KMS-11 (cell line): ENCODE results near the gene EFL1.

ENCODE experiments used
- H2AFZ ChIP-seq: fragments of 200-600 bp; sonication (generic); 2 replicates; pipeline ENCODE4 v1.6.1; 2016; ENCODE audit warnings: antibody characterized with exemption, mixed run types, low read depth
- H3K27ac ChIP-seq: fragments of 200-600 bp; sonication (generic); 2 replicates; pipeline ENCODE4 v1.6.1; 2016; ENCODE audit warnings: mild to moderate bottlenecking, mixed run types
- H3K27me3 ChIP-seq: fragments of 200-600 bp; sonication (generic); 2 replicates; pipeline ENCODE4 v1.6.1; 2017; ENCODE audit warnings: mild to moderate bottlenecking, low read depth, mixed run types, moderate library complexity; ENCODE audit not compliant: insufficient read depth
- H3K36me3 ChIP-seq: fragments of 200-600 bp; sonication (generic); 2 replicates; pipeline ENCODE4 v1.6.1; 2017; ENCODE audit warnings: mild to moderate bottlenecking, mixed run types; ENCODE audit not compliant: insufficient read depth
- H3K4me1 ChIP-seq: fragments of 200-600 bp; sonication (generic); 2 replicates; pipeline ENCODE4 v1.6.1; 2016; ENCODE audit warnings: mild to moderate bottlenecking, low read depth, mixed run types; ENCODE audit not compliant: poor library complexity, severe bottlenecking
- H3K4me2 ChIP-seq: fragments of 200-600 bp; sonication (generic); 2 replicates; pipeline ENCODE4 v1.7.0; 2016; ENCODE audit warnings: mild to moderate bottlenecking, mixed run types
- H3K4me3 ChIP-seq: fragments of 200-600 bp; sonication (generic); IDR thresholded peaks from 2 replicates; pipeline ENCODE4 v1.6.1; 2017; ENCODE audit warnings: low read depth, low read length, mixed read lengths; ENCODE audit not compliant: insufficient read depth
- H3K79me2 ChIP-seq: fragments of 200-600 bp; sonication (generic); 2 replicates; pipeline ENCODE4 v1.6.1; 2016; ENCODE audit warnings: low read depth, mixed run types; ENCODE audit not compliant: insufficient read depth
- H3K9ac ChIP-seq: fragments of 200-600 bp; sonication (generic); 2 replicates; pipeline ENCODE4 v1.6.1; 2016; ENCODE audit warnings: mild to moderate bottlenecking, mixed run types
- H4K20me1 ChIP-seq: fragments of 200-600 bp; sonication (generic); 2 replicates; pipeline ENCODE4 v1.6.1; 2016; ENCODE audit warnings: mild to moderate bottlenecking, mixed run types; ENCODE audit not compliant: insufficient read depth
- CTCF ChIP-seq: fragments of 200-600 bp; sonication (generic); conservative IDR thresholded peaks from 2 replicates; pipeline ENCODE4 v1.6.1; 2017; ENCODE audit warnings: low read depth, mild to moderate bottlenecking, antibody characterized with exemption, low read length, moderate library complexity, mixed read lengths

Gene EFL1

DNA sequence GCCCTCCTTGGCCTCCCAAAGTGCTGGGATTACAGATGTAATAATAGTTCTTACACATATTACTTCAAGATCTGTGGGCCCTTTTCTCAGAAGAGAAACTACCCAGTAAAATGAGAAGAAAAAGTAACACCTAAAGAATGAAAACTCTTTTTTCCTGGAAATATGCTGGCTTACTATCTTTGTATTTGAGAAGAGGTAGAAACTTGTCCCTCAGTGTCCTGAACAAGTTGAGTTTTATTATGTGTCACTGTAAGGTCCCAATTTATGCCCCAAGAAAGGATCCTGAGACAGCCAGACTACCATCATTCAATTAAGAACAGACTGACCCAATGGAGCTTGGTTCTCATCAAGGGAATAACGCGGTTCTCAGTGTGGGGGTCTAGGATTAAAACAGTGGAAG, 93.8 kb downstream of the EFL1 start:
- Histone ChIP-seq H3K79me2 (no peaks in the 10 kb centered on the region), H4K20me1 (no peaks in the 10 kb centered on the region), H2AFZ (no peak overlapping the region), H3K9ac (no peak overlapping the region), H3K27me3 (no peaks in the 10 kb centered on the region), H3K4me3 (no peak overlapping the region), H3K4me1 (no peaks in the 10 kb centered on the region), H3K36me3 (no peaks in the 10 kb centered on the region), H3K27ac (no peak overlapping the region), H3K4me2 (no peak overlapping the region)
- no peak for TF ChIP-seq CTCF

DNA sequence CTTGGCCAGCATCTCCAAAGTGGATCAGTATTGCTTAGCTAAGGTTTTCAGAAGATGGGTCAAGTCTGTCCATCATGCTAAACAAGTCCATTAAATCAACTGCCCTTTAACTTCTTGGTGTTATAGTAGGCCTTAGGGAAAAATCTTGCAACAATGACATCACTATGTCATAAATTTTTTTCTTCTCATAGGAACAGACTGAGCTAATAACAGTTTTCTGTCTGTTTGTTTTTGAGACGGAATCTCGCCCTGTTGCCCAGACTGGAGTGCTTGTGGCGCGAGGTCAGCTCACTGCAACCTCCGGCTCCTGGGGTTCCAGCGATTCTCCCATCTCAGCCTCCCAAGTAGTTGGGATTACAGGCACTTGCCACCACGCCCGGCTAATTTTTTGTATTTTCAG, 94.2 kb downstream of the EFL1 start:
- H3K27ac ChIP-seq, result no peak overlapping the region
- H3K4me3 ChIP-seq, result no peak overlapping the region
- H3K4me1 ChIP-seq, result no peaks in the 10 kb centered on the region
- H4K20me1 ChIP-seq, result no peaks in the 10 kb centered on the region
- H3K36me3 ChIP-seq, result no peaks in the 10 kb centered on the region
- no peak overlapping the region for H3K9ac ChIP-seq
- no peaks in the 10 kb centered on the region for H3K27me3 ChIP-seq
- no peak for TF ChIP-seq CTCF
- no peak overlapping the region for H3K4me2 ChIP-seq
- no peaks in the 10 kb centered on the region for H3K79me2 ChIP-seq
- H2AFZ ChIP-seq, result no peak overlapping the region

GRCh38 chr15:82165948-82166376, 96.6 kb downstream of the EFL1 start:
- Histone ChIP-seq H3K9ac (no peak overlapping the region), H3K27me3 (no peaks in the 10 kb centered on the region), H3K4me2 (no peak overlapping the region), H3K4me1 (no peaks in the 10 kb centered on the region), H4K20me1 (no peaks in the 10 kb centered on the region), H3K4me3 (no peak overlapping the region), H3K79me2 (no peaks in the 10 kb centered on the region), H2AFZ (no peak overlapping the region), H3K36me3 (no peaks in the 10 kb centered on the region), H3K27ac (no peak overlapping the region)
- no peak for TF ChIP-seq CTCF

DNA sequence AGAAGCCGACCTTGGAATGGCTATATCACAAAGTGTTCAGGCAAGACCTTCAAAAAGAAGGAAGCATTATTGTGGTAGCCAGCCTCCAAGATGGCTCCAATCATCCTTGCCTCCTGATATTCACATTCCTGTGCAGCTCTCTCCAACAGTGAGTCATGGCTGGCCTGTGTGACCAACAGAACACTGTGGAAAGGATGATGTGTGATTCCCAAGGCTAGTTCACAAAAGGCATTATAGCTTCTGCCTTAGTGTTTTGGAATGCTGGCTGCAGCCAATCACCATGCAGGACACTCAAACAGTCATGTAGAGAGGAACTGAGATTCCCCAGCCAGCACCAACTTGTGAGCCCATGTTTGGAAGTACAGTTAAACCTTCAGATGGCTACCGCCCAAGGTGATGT, 102.6 kb downstream of the EFL1 start:
- Histone ChIP-seq H2AFZ (no peak overlapping the region), H3K27ac (no peak overlapping the region), H3K27me3 (no peaks in the 10 kb centered on the region), H4K20me1 (no peaks in the 10 kb centered on the region), H3K79me2 (no peaks in the 10 kb centered on the region), H3K9ac (no peak overlapping the region), H3K4me1 (no peaks in the 10 kb centered on the region), H3K36me3 (no peaks in the 10 kb centered on the region), H3K4me3 (no peak overlapping the region), H3K4me2 (no peak overlapping the region)
- no peak for TF ChIP-seq CTCF

GRCh38 chr15:82158811-82159210, 103.7 kb downstream of the EFL1 start:
- Histone ChIP-seq H3K9ac (no peak overlapping the region), H3K79me2 (no peaks in the 10 kb centered on the region), H3K4me3 (no peak overlapping the region), H3K4me2 (no peak overlapping the region), H3K27ac (no peak overlapping the region), H3K36me3 (no peaks in the 10 kb centered on the region), H3K4me1 (no peaks in the 10 kb centered on the region), H3K27me3 (no peaks in the 10 kb centered on the region), H2AFZ (no peak overlapping the region), H4K20me1 (no peaks in the 10 kb centered on the region)
- TF ChIP-seq CTCF, result no peak
